A549 (cell line): Measurements from ENCODE around the gene FGF1. TPM values are rescaled to one million over a fixed set of nuclear protein-coding genes. Genes with fewer than 3 reads are reported as not detected.

Source experiments
- ATAC-seq, 2 experiments: fragments of 200-7000 bp in 1 of 2; fragments of >200 bp in 1 of 2; cut with Nextera tagmentation in 1 of 2; cut with Tn5 transposase in 1 of 2; 3 replicates each; pipeline versions ENCODE4 v1.8.0 to v1.9.1; 2018 to 2020; ENCODE audit warnings: mild to moderate bottlenecking in 1 of 2, moderate library complexity in 1 of 2
- CTCF ChIA-PET: fragments of 300-600 bp; sonication (Branson Sonifier 250); formaldehyde crosslinking; extraction: SDS; loops from one replicate; lab custom pipeline; 2021; ENCODE audit warnings: antibody characterized with exemption, inconsistent platforms; lab: Yijun Ruan, JAX
- POLR2A ChIA-PET: fragments of 350-600 bp; formaldehyde crosslinking; extraction: SDS; loops from one replicate; lab custom pipeline; 2021; ENCODE audit warnings: antibody characterized with exemption, inconsistent platforms; lab: Yijun Ruan, JAX
- DNase-seq, 2 experiments: peaks; one replicate each; pipeline versions ENCODE4 v3.0.0 to v3.0.0-alpha.2; 2011 to 2016; ENCODE audit warnings: low read depth in 1 of 2, low spot score in 1 of 2
- FAIRE-seq: peaks from 2 replicates; lab custom pipeline; 2011; peaks lifted over from hg19 to GRCh38; lab: Jason Lieb, UNC
- H3K27ac ChIP-seq, 2 experiments: fragments of >200 bp; sonication (Bioruptor Twin); formaldehyde crosslinking; 3 replicates each; pipeline ENCODE4 v1.5.1; 2016 to 2017
- H3K4me1 ChIP-seq: fragments of >200 bp; sonication (Bioruptor Twin); formaldehyde crosslinking; 3 replicates; pipeline ENCODE4 v1.6.1; 2016
- H3K4me2 ChIP-seq: fragments of >200 bp; sonication (Bioruptor Twin); formaldehyde crosslinking; 3 replicates; pipeline ENCODE4 v1.6.1; 2016
- H3K4me3 ChIP-seq: fragments of >200 bp; sonication (Bioruptor Twin); formaldehyde crosslinking; 3 replicates; pipeline ENCODE4 v1.5.1; 2016
- H3K9me3 ChIP-seq: fragments of >200 bp; sonication (Bioruptor Twin); formaldehyde crosslinking; 3 replicates; pipeline ENCODE4 v1.6.1; 2016
- BHLHE40 ChIP-seq: IDR thresholded peaks from 2 replicates; pipeline ENCODE4 v1.6.1; 2012; ENCODE audit warnings: low read depth, low read length, inconsistent platforms
- CBX8 ChIP-seq: fragments of 200-600 bp; sonication (generic); IDR thresholded peaks from 2 replicates; pipeline ENCODE4 v1.6.1; 2016
- CHD2 ChIP-seq: fragments of 150-350 bp; IDR thresholded peaks from 2 replicates; pipeline ENCODE4 v1.6.1; 2014; ENCODE audit warnings: low read length; ENCODE audit not compliant: partially characterized antibody
- FOSB ChIP-seq: fragments of 250-450 bp; sonication (Bioruptor Pico); IDR thresholded peaks from 2 replicates; pipeline ENCODE4 v1.5.0; 2020; ENCODE audit warnings: mild to moderate bottlenecking, moderate library complexity
- FOSL2 ChIP-seq, 2 experiments: fragments of 450-650 bp in 1 of 2; fragments of >200 bp in 1 of 2; sonication (Bioruptor Twin) in 1 of 2; formaldehyde crosslinking; IDR thresholded peaks; 2 replicates each; pipeline versions ENCODE4 v1.5.0 to v1.6.1; 2016 to 2020; ENCODE audit warnings: mild to moderate bottlenecking in 1 of 2, moderate library complexity in 1 of 2
- HDAC2 ChIP-seq: fragments of 200-600 bp; sonication (generic); IDR thresholded peaks from 2 replicates; pipeline ENCODE4 v1.6.1; 2016
- HOXB13 ChIP-seq: fragments of 250-450 bp; sonication (Bioruptor Pico); IDR thresholded peaks from 2 replicates; pipeline ENCODE4 v1.5.0; 2020; ENCODE audit warnings: low read depth, mild to moderate bottlenecking, moderate library complexity
- JUN ChIP-seq, 2 experiments: fragments of >200 bp; sonication (Bioruptor Twin); formaldehyde crosslinking; IDR thresholded peaks; 2 replicates in 1 of 2; 3 replicates in 1 of 2; pipeline ENCODE4 v1.6.1; 2016 to 2017
- NFE2L2 ChIP-seq: fragments of 150-350 bp; conservative IDR thresholded peaks from 2 replicates; pipeline ENCODE4 v1.6.1; 2014; ENCODE audit warnings: low read length
- RCOR1 ChIP-seq: fragments of 150-350 bp; IDR thresholded peaks from 2 replicates; pipeline ENCODE4 v1.6.1; 2014; ENCODE audit warnings: antibody characterized with exemption, low read length, low read depth
- RFX5 ChIP-seq: fragments of 450-650 bp; IDR thresholded peaks from 2 replicates; pipeline ENCODE4 v1.7.1; 2014; ENCODE audit warnings: antibody characterized with exemption, mild to moderate bottlenecking, moderate library complexity
- RNF2 ChIP-seq: fragments of 200-600 bp; sonication (generic); IDR thresholded peaks from 2 replicates; pipeline ENCODE4 v1.6.1; 2016; ENCODE audit warnings: low read depth, mild to moderate bottlenecking, antibody characterized with exemption, moderate library complexity, borderline replicate concordance
- SREBF2 ChIP-seq: fragments of 450-650 bp; IDR thresholded peaks from 2 replicates; pipeline ENCODE4 v1.6.1; 2014; ENCODE audit warnings: mild to moderate bottlenecking, moderate library complexity
- TFCP2L1 ChIP-seq: fragments of 250-450 bp; sonication (Bioruptor Pico); IDR thresholded peaks from 2 replicates; pipeline ENCODE4 v1.5.0; 2021; ENCODE audit warnings: mild to moderate bottlenecking
- ZSCAN20 ChIP-seq: fragments of 250-450 bp; sonication (Bioruptor Pico); IDR thresholded peaks from 2 replicates; pipeline ENCODE4 v1.8.0; 2022; ENCODE audit warnings: mild to moderate bottlenecking, moderate library complexity
- WGBS: methylation state at CpG from one replicate; pipeline ENCODE4 v1.1.6; 2017; ENCODE audit errors: missing lambda C conversion rate; 5-methylcytosine and 5-hydroxymethylcytosine counted together
- polyA plus RNA-seq, 4 experiments: library from polyadenylated mRNA; depleted of rRNA in 3 of 4; stranded (reverse); fragments of >200 nt; fragmentation: RNase III in 1 of 4; extraction: RNeasy Plus Mini Kit Qiagen cat#74134 plus additional on column Dnase treatment in 1 of 4; gene quantifications; 2 replicates in 3 of 4; 3 replicates in 1 of 4; pipeline ENCODE4 v1.2.3, GENCODE V29; 2011 to 2017
- TF ChIP-seq, protein P1 (sequence below): fragments of 150-350 bp; IDR thresholded peaks from 2 replicates; pipeline ENCODE4 v1.6.1; 2014; ENCODE audit warnings: low read depth, mild to moderate bottlenecking, low read length
- TF ChIP-seq, protein P2 (sequence below): fragments of 250-450 bp; sonication (Bioruptor Pico); IDR thresholded peaks from 2 replicates; pipeline ENCODE4 v1.5.0; 2021; ENCODE audit warnings: mild to moderate bottlenecking, moderate library complexity, borderline replicate concordance
- TF ChIP-seq, protein P3 (sequence below): fragments of >200 bp; sonication (Bioruptor Twin); formaldehyde crosslinking; IDR thresholded peaks from 2 replicates; pipeline ENCODE4 v1.6.1; 2016
- TF ChIP-seq, protein P4 (sequence below): IDR thresholded peaks from 2 replicates; pipeline ENCODE4 v1.6.1; 2012; ENCODE audit warnings: low read depth, borderline replicate concordance
- TF ChIP-seq, protein P5 (sequence below): IDR thresholded peaks from 2 replicates; pipeline ENCODE4 v1.6.1; 2012
- TF ChIP-seq, protein P6 (sequence below): fragments of 250-450 bp; sonication (Bioruptor Pico); IDR thresholded peaks from 2 replicates; pipeline ENCODE4 v1.5.0; 2020; ENCODE audit warnings: low read depth, mild to moderate bottlenecking, moderate library complexity

The FGF1 gene
- polyA plus RNA-seq, 2 of the 4 experiments (the other 2 are of a cell fraction): 0.05 to 0.40 TPM

DNA sequence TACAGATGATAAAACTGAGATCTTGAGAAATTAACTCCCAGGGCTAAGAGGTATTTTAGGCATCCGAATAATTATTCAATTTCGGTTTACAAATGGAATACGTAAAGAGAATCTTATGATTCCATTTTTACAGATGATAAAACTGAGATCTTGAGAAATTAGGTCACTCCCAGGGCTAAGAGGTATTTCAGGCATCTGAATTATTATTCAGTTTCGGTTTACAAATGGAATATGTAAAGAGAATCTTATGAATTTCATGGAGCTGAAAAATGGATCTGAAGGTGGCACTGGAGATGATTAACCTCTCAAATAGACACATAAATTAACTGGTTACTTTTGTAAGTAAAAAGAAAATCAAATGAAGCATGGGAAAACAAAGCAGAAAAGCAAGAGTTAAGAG is 44.2 kb downstream of the FGF1 start:
- H3K4me2 ChIP-seq: no peak overlapping the region
- H3K9me3 ChIP-seq: no peaks in the 10 kb centered on the region
- WGBS: 65% methylated on average over 4 of the region's 4 CpGs
- POLR2A ChIA-PET: no interaction called here
- CTCF ChIA-PET: interaction anchor here (0.6 to 9.8 kb wide), 8 partner anchors 11 to 77 kb away, joined by 3 to 95 read pairs (median 6); no protein-coding TSS in a partner anchor
- no peak for DNase-seq
- no peak for FAIRE-seq
- no peak for TF ChIP-seq CHD2
- no peak for TF ChIP-seq BHLHE40
- TF ChIP-seq JUN (IDR thresholded peaks at IDR 0.05): no peak
- TF ChIP-seq RCOR1: no peak
- TF ChIP-seq, protein P1, sequence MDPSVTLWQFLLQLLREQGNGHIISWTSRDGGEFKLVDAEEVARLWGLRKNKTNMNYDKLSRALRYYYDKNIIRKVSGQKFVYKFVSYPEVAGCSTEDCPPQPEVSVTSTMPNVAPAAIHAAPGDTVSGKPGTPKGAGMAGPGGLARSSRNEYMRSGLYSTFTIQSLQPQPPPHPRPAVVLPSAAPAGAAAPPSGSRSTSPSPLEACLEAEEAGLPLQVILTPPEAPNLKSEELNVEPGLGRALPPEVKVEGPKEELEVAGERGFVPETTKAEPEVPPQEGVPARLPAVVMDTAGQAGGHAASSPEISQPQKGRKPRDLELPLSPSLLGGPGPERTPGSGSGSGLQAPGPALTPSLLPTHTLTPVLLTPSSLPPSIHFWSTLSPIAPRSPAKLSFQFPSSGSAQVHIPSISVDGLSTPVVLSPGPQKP: no peak
- TF ChIP-seq RFX5: no peak
- no peak for TF ChIP-seq ZSCAN20 (CRISPR knock-in tag)
- TF ChIP-seq FOSB: no peak
- TF ChIP-seq SREBF2: no peak
- H3K4me3 ChIP-seq: no peak overlapping the region
- no peak for ATAC-seq
- H3K27ac ChIP-seq: no peak overlapping the region
- peaks cover 18% of the 10 kb centered on the region for H3K4me1 ChIP-seq

DNA sequence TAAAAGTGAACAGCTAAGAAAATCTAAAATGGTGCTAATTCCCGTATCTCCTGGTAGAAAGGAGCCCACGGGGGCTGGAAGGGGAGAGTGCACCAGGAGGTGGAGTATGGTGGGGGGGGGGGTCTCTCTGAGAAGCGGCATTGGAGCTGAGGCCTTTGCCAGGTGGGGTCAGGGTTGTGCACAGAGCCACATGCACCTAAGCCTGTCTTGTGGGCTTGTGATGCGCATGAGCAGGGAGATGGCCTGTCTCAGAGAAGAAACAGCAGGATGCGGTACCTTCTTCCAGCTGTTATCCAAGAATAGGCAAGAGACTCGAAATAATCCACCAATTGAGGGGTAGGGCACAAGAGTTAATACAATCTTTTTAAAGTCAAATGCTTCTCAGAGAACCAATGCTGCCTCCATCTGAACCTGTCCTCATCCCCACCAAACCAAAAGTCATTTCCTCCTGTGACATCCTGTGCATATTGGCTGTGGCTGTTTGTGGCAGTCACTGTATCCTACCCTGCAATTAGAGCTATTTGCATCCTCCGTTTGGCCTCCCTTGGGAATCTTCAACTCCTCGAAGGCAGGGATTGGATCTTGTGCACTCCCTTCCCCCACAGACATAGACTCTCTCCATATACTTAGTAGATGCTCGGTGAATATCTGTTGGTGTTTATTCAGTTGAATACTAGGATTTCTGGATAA is 45.4 kb downstream of the FGF1 start:
- Histone ChIP-seq H3K4me2 (no peak overlapping the region), H3K4me1 (peaks cover 15% of the 10 kb centered on the region), H3K27ac (no peak overlapping the region), H3K9me3 (no peaks in the 10 kb centered on the region), H3K4me3 (no peak overlapping the region)
- no peak for ATAC-seq
- TF ChIP-seq RNF2: no peak
- CTCF ChIA-PET: interaction anchor here (1.0 to 9.8 kb wide), 5 partner anchors 15 to 73 kb away, joined by 3 to 95 read pairs (median 8); no protein-coding TSS in a partner anchor
- no peak for FAIRE-seq
- 59% methylated on average over 9 of the region's 9 CpGs for WGBS
- POLR2A ChIA-PET: no interaction called here
- DNase-seq: no peak

DNA sequence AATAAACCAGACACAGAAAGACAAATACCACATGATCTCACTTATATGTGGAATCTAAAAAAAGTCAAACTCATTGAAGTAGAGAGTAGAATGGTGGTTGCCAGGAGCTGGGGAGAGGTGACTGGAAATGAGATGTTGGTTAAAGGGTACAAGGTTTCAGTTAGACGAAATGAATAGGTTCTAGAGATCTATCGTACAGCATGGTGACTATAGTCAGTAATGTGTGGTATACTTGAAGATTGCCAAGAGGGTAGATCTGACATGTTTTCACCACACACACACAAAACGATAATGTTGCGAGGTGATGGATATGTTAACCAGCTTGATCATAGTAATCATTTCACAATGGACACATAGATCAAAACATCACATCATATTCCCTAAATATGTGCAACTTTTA is 46.4 kb downstream of the FGF1 start:
- H3K9me3 ChIP-seq: no peaks in the 10 kb centered on the region
- POLR2A ChIA-PET: no interaction called here
- no peak for FAIRE-seq
- no peak overlapping the region for H3K27ac ChIP-seq
- peaks cover 7% of the 10 kb centered on the region for H3K4me1 ChIP-seq
- no peak for DNase-seq
- TF ChIP-seq, protein P2, sequence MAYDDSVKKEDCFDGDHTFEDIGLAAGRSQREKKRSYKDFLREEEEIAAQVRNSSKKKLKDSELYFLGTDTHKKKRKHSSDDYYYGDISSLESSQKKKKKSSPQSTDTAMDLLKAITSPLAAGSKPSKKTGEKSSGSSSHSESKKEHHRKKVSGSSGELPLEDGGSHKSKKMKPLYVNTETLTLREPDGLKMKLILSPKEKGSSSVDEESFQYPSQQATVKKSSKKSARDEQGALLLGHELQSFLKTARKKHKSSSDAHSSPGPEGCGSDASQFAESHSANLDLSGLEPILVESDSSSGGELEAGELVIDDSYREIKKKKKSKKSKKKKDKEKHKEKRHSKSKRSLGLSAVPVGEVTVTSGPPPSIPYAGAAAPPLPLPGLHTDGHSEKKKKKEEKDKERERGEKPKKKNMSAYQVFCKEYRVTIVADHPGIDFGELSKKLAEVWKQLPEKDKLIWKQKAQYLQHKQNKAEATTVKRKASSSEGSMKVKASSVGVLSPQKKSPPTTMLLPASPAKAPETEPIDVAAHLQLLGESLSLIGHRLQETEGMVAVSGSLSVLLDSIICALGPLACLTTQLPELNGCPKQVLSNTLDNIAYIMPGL (CRISPR knock-in tag): no peak
- no peak for TF ChIP-seq CBX8
- TF ChIP-seq FOSB: no peak
- TF ChIP-seq, protein P3, sequence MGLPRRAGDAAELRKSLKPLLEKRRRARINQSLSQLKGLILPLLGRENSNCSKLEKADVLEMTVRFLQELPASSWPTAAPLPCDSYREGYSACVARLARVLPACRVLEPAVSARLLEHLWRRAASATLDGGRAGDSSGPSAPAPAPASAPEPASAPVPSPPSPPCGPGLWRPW: no peak
- TF ChIP-seq HDAC2: no peak
- TF ChIP-seq FOSL2 (IDR thresholded peaks at IDR 0.05): no peak
- no peak for TF ChIP-seq FOSL2 (CRISPR knock-in tag; IDR thresholded peaks at IDR 0.05)
- no peak for TF ChIP-seq HOXB13 (CRISPR knock-in tag)
- TF ChIP-seq, protein P4, sequence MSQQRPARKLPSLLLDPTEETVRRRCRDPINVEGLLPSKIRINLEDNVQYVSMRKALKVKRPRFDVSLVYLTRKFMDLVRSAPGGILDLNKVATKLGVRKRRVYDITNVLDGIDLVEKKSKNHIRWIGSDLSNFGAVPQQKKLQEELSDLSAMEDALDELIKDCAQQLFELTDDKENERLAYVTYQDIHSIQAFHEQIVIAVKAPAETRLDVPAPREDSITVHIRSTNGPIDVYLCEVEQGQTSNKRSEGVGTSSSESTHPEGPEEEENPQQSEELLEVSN: no peak
- TF ChIP-seq, protein P5, sequence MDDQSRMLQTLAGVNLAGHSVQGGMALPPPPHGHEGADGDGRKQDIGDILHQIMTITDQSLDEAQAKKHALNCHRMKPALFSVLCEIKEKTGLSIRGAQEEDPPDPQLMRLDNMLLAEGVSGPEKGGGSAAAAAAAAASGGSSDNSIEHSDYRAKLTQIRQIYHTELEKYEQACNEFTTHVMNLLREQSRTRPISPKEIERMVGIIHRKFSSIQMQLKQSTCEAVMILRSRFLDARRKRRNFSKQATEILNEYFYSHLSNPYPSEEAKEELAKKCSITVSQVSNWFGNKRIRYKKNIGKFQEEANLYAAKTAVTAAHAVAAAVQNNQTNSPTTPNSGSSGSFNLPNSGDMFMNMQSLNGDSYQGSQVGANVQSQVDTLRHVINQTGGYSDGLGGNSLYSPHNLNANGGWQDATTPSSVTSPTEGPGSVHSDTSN: no peak
- TF ChIP-seq TFCP2L1 (CRISPR knock-in tag): no peak
- TF ChIP-seq NFE2L2: no peak
- TF ChIP-seq, protein P6, sequence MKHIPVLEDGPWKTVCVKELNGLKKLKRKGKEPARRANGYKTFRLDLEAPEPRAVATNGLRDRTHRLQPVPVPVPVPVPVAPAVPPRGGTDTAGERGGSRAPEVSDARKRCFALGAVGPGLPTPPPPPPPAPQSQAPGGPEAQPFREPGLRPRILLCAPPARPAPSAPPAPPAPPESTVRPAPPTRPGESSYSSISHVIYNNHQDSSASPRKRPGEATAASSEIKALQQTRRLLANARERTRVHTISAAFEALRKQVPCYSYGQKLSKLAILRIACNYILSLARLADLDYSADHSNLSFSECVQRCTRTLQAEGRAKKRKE: no peak
- no peak for TF ChIP-seq RNF2
- WGBS: 66% methylated on average over 4 of the region's 4 CpGs
- H3K4me3 ChIP-seq: no peak overlapping the region
- H3K4me2 ChIP-seq: no peak overlapping the region
- CTCF ChIA-PET: interaction anchor here (1.0 to 9.8 kb wide), 4 partner anchors 16 to 74 kb away, joined by 3 to 95 read pairs (median 10); no protein-coding TSS in a partner anchor
- ATAC-seq: no peak
